AG10803 (cell line): Measurements from ENCODE around the gene CROT.
A peak's percentile ranks its signal among the peaks of the same experiment; 100 is the strongest.
"Not testable (repeated sequence)": the region's sequence is repeated elsewhere in the genome, so short reads cannot be mapped to it uniquely, and the experiment has no call there.

Experiments used
- DNase-seq: peaks from one replicate; pipeline ENCODE4 v3.0.0; 2010; ENCODE audit warnings: low read depth
- H3K4me3 ChIP-seq: 2 replicates; pipeline ENCODE4 v1.5.1; 2011; ENCODE audit warnings: mild to moderate bottlenecking, low read length, control low read depth
- TF ChIP-seq, protein P1 (sequence below): conservative IDR thresholded peaks from 2 replicates; pipeline ENCODE4 v1.5.1; 2011; ENCODE audit warnings: mild to moderate bottlenecking, low read length, control low read depth, inconsistent platforms

Gene CROT

DNA sequence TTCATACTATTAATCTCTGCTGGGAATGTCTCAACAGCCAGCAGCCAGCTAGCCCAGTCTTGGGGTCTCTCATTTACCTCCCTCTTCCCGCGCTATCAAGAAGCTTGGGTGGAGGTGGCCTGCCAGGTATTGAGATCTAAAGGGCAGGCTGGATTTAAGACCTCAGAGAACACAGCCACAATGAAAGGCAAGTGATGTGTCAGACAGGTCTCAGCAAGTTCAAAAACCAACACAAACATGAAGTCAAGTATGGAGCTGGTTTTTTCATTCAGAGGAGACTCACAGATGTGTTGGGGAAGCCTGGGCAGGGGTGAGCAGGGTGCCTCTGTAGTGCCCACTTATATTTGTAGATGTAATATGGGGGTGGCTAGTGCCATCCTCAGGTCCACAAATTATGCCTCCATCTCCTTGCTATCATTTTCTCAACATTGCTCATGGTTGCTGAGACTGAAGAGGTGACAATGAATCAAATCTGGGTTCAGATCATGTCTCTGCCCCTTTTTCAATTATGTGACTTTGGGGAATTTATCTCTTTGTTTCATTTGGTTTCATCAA is 27.7 kb upstream of the CROT start:
- TF ChIP-seq, protein P1, sequence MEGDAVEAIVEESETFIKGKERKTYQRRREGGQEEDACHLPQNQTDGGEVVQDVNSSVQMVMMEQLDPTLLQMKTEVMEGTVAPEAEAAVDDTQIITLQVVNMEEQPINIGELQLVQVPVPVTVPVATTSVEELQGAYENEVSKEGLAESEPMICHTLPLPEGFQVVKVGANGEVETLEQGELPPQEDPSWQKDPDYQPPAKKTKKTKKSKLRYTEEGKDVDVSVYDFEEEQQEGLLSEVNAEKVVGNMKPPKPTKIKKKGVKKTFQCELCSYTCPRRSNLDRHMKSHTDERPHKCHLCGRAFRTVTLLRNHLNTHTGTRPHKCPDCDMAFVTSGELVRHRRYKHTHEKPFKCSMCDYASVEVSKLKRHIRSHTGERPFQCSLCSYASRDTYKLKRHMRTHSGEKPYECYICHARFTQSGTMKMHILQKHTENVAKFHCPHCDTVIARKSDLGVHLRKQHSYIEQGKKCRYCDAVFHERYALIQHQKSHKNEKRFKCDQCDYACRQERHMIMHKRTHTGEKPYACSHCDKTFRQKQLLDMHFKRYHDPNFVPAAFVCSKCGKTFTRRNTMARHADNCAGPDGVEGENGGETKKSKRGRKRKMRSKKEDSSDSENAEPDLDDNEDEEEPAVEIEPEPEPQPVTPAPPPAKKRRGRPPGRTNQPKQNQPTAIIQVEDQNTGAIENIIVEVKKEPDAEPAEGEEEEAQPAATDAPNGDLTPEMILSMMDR, result no peak
- no peak for DNase-seq
- H3K4me3 ChIP-seq, result no peak overlapping the region

DNA sequence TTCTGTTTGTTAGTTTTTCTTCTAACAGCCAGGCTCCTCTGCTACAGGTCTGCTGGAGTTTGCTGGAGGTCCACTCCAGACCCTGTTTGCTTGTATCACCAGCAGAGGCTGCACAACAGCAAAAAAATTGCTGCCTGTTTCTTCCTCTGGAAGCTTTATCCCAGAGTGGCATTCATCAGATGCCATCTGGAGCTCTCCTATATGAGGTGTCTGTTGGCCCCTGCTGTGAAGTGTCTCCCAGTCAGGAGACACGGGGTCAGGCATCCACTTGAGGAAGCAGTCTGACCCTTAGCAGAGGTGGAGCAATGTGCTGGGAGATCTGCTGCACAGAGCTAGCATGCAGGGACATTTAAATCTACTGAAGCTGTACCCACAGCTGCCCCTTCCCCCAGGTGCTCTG is 26.7 kb upstream of the CROT start:
- TF ChIP-seq, protein P1, result no peak
- H3K4me3 ChIP-seq, result no peak overlapping the region
- DNase-seq, result no peak

DNA sequence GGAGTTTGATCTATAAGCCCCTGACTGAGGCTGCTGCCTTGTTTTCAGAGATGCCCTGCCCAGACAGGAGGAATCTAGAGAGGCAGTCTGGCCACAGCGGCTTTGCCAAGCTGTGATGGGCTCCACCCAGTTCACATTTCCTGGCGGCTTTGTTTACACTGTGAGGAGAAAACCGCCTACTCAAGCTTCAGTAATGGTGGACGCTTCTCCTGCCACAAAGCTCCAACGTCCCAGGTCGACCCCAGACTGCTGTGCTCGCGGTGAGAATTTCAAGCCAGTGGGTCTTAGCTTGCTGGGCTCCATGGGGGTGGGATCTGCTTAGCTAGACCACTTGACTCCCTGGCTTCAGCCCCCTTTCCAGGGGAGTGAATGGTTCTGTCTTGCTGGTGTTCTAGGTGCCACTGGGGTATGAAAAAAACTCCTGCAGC is 26.3 kb upstream of the CROT start:
- not testable (repeated sequence) for DNase-seq, H3K4me3 ChIP-seq

DNA sequence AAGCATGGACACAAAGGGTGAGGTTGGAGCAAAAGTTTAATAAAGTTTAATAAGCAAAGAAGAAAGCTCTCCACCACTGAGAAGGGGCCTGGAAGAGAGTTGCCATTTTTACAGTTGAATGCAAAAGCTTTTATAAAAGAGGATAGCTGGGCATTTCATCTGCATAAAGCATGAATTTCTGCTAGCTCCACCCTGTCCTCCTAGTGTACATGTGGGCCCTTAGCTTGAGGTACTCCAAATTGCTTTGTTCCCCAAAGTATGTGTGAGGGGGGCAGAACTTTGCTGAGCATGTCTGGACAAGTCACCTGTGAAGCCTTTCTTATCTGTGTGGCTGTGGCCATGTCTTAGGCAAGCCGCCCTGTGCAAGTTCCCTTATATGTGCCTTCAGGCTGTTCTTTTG is 22.6 kb upstream of the CROT start:
- TF ChIP-seq, protein P1, result no peak
- H3K4me3 ChIP-seq, result no peak overlapping the region
- no peak for DNase-seq

DNA sequence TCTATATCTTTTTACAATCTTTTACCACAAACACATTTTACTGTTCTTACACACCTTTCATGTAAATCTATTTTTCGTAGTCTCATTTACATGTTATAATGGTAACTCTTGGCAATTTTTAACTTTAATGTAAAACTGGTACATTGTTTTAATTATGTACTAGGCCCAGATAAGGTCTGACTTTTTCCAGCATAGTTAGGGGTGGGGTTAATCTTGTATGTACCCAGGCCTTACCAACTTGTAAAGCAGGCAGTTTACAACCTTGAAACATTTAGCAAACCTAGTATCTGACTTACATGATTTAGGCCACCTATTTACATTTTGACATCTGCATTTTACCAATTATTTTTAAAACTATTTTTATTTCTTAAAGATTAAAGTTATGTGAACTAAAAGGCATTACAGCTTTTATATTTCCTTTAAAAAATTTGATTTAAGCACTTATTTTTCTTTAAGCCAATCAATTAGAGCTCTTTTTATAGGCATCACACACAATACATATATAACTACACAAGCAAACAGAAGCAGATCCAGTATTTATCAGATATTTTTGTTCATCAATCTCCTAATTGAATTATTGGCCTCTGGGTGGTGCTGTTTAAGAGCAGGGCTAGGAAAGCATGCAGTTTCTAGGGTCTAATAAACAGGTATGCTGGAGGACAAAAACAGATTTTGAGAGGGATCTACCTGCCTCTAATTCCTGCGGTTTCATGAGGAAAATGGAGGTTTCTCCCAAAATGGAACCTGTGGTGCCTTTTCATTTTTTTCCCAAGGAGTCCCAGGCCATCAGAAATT is 19.7 kb upstream of the CROT start:
- H3K4me3 ChIP-seq, result no peak overlapping the region
- no peak for DNase-seq
- TF ChIP-seq, protein P1, result no peak

DNA sequence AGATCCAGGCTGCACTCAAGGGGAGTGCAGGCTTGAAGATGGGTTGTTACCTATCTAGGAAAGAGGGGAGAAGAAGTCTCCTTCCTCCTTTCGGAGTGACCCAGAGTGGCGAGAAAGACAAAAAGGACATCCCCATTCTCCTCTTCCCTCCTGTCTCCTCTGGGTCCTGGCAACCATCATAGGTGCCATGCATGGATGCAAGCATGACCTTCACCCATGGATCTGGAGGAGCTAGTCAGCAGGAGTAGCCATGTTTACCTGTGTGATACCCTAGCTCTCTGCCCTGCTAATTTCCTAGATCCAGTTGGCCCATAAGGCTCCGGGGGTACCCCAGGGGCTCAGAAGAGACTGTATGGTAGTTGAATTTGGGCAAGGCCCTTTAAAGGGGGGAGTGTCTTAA is 17.2 kb upstream of the CROT start:
- TF ChIP-seq, protein P1, result no peak
- peak; percentile 35 for DNase-seq
- no peak overlapping the region for H3K4me3 ChIP-seq

DNA sequence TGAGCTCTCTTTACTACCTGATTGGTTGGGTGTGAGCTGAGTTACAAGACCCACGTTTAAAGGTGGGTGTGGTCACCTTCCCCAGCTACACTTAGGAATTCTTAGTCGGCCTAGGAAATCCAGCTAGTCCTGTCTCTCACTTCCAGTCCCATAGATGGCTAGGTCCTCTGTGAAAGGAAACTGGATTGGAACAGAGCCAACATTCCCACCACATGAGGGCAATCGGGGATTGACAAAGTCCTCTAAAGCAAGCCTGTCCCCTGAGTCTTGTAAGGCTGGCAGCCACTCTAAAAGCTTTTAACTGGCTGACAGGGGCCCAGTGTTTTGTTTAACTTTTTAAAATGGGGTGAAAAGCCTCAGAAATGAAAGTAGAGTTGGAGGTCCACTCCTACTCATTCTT is 15.1 kb upstream of the CROT start:
- TF ChIP-seq, protein P1, result no peak
- no peak for DNase-seq
- no peak overlapping the region for H3K4me3 ChIP-seq
